Activated CD8-positive, alpha-beta memory T cell treated with anti-CD3 and anti-CD28 coated beads, Interleukin-2, amount 50 U/mL, for 24 hours (primary cell): Measurements from ENCODE around the gene MAML3.

Source experiments
- DNase-seq: peaks from one replicate; pipeline ENCODE4 v3.0.0-alpha.2; 2020; ENCODE audit errors: extremely low read depth

Gene MAML3

DNA sequence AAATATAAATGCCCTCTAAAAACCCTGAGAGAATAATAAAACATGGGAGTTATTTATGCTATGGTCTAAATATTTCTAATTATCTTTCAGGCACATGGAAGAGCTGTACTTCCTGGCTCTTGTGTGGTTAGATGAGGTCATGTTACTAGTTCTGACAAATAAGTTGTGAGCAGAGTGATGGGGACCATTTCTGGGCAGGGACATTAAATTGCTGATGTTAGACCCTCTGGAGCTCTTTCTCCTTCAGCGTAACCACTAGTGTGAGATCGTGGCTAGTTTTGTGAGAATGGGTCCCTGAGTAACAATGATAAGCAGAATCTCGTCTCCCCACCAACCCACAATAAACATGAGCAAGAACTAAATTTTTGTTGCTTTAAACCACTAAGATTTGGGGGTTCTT, 108.0 kb downstream of the MAML3 start:
- no peak for DNase-seq

DNA sequence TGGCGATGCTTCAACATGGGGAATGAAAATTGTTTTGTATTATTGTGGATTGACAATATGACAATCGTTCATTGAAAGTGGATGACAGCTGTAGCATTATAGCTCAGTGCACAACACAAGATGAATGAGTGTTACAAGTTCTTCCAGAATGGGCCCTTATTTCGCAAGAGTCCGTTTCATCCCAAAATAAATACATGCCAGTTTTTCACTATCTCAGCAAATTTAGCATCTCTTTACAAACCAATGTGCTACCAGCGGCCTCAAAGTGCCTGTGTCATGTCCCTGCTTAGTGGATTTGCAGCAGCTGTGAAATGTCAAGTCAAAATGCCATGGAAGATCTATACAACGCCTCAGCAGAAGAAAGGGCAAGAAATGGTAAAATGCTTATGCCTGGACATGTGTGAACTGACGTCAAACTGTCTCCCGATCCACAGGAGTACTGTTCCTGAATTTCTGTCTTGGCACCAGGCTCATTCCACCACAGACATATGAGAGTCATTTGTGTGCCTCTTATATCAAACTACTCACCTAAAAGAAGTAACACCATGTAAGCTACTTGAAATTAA, 109.6 kb downstream of the MAML3 start:
- no peak for DNase-seq

DNA sequence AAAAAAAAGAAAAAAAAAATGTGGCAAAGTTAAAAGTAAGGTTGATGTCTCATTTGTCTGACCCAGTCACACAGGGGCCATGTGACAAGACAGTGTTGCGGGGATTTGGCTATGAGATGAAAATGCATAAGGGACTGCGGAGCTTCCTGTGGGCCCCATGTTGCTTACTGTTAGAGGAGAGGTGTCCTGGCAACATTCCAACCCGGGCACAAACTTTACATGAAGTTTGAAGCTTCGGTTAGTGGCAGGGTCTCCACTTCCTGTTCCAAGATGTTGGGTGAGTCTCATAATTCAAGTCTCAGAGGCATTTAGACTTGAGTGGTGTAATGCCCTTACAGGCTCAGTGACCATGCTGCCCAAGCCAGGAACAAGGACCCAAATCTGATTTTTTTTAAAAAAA, 111.3 kb downstream of the MAML3 start:
- no peak for DNase-seq

DNA sequence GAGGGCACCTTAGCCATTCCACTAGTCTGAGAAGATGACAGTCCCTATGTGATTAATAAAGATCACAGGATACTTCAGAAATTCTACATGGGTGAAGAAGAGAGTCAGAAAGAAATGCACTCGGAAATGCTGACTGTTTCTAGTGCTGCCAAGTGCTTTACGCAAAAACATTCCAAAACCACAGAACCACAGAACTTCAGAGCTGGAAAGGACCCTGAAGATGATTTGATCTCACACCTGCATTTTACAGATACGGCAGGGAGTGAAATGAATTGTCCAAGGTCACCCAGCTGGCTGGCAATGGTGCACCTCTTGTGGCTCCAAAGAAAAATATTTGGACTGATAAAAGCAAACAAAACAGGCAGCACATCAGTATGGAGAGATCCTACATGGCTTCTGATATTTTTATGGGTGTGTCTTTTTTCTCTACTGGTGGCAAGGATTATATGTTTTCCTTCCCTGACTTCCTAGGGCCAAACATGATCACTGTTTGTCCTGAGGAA, 115.9 kb downstream of the MAML3 start:
- DNase-seq: no peak

DNA sequence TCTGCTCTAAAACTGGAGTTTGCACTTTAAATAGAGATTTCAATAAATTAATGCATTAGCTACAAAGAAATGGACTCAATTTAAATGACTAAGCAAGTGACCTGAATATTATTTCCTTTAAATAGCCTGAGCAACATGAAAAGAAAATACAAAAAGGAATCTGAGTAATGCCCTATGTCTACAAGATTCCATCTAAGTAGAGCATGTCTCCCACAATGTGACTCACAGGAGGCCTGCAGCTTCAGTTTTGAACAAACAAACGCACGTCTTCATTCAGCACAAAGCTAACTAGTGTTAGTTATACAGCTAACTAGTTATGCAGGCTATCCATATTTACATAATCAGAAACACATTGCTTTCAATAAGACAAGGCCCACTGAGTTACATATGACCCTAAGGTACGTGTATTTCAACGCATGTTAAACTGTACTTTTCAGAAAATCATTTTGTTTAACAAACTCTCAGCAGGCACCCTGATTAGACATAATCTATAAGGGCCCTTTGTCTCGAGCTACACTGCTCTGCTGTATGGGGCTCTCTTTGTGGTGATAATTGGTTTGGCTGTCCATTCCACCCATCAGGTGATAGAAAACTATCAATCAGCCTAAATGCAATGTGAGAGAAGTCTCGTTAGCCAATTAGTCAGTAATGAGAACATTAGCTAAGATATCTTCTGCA, 116.5 kb downstream of the MAML3 start:
- DNase-seq: no peak

DNA sequence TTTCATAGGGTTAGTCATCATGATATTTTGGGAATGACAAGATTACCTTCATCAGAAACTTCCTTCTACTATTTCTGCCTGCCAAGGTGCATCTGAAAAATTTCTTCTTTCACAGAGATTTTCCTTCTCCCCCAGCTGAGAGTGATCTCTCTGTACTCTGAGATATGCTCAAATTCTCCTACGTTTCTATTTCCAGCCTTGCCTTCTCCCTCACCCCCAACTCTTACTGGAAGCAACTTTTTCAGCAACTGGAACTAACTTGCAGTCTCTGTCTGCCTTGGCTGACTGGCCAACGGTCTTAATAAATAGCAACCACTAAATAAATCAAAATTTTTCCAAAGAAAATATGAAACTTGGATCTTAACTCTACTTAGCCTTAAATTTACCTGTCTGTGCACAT, 122.3 kb downstream of the MAML3 start:
- no peak for DNase-seq

DNA sequence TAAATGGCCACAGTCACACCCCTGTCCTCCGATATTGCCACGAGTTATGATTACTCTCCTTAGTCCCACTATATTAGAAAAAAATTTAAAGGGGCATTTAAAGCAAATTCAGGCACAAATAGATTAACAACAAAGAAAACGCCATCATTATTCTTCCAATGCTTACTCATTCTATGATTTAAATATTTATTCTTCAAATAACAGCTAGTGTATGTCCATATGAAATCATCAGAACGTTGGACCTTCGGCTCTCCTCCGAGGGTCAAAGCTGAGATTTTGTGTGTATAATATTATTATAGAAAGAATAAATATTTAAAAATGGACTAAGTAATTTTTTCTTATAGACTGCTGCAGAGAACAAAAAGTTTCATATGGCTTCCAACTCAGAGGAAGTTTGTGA, 122.9 kb downstream of the MAML3 start:
- no peak for DNase-seq

DNA sequence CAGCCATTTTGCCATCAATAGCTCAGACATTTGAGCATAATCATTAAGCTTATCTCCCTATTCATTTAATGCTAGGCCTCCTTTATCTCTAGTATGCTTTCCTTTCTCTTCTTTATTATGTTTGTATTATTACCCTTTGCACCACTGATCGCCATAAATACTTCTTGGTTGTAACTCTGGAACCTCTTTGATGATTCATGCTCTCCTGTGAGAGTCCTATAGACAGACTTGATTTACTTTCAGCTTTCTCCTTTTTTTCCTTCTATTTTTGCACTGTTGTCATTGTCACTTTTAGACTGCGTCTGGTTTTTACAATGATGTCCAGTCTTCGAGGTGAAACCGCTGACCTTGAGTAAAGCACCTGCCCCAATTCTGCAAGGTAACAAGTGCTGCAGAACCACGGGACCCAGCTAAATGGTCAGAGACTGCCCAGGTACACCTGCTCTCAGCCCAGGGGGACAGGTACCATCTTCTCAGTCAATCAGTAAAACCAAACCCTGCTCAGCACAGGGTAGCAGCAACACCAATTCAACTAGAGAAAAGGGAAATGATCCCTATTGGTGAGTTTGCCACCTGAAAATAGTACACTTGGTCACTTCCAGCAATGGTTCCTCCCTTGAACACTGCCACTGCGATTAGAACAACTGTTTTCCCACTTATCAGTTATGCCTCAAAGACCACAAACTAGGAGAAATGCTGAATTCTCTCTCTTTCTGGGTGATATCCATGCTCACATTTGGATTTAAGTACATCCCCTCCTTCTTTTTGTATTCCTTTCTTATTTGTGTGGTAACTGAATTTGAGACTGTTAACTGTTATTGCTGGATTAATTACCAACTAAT, 125.1 kb downstream of the MAML3 start:
- no peak for DNase-seq

DNA sequence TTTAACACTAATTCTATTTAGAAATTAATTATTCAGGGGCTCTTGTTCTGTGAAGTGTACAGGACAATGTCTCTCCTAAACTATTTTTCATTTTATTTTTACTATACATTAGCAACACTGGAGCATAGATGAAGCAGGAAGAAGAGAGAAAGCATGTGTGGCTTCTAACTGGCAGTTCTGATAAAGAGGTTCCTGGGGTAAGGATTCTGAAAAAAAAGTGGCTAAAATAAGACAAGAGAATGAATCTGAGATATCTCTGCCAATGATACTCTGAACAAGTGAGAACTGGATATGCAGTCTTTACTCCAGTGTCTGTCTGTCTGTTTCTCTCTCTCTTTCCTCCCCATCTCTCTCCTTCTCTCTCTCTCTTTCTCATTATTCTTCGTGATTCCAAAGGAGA, 125.9 kb downstream of the MAML3 start:
- DNase-seq: no peak

DNA sequence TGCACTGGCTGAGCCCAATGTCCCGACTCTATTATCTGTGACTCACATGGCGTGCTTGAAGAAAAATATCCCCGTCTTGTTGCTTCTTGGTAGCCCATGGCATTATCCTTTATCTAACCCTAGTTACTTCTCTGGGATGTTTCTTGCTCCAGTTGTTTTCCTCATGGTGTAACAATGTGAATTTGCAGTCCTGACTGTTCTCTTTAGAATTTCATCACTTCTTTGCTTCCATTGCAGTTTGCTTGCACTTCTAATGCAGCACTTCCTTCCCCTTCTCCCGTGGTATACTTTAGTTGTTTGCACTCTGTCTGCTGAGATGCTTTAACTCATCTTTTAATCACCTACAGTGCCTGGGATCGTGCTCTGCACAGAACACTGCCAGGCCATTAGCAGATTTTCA, 126.9 kb downstream of the MAML3 start:
- no peak for DNase-seq

DNA sequence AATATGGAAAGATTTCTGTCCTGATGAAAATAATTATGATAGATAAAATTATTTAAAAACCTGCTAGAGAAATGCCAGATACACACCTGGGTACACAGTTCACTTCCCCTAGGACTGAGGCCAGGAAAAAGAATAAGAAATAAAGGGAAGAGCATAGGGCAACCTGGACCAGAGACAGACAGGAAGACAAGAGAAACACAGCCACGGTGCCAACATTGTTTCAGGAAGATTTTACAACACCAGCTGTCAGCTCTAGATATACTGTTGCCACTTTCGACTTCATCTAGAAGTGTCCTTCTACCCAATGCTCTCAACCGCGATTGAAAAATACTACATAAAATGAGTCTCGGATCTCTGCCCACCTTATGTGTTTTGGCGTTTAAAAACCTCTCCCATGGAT, 128.5 kb downstream of the MAML3 start:
- DNase-seq: no peak

DNA sequence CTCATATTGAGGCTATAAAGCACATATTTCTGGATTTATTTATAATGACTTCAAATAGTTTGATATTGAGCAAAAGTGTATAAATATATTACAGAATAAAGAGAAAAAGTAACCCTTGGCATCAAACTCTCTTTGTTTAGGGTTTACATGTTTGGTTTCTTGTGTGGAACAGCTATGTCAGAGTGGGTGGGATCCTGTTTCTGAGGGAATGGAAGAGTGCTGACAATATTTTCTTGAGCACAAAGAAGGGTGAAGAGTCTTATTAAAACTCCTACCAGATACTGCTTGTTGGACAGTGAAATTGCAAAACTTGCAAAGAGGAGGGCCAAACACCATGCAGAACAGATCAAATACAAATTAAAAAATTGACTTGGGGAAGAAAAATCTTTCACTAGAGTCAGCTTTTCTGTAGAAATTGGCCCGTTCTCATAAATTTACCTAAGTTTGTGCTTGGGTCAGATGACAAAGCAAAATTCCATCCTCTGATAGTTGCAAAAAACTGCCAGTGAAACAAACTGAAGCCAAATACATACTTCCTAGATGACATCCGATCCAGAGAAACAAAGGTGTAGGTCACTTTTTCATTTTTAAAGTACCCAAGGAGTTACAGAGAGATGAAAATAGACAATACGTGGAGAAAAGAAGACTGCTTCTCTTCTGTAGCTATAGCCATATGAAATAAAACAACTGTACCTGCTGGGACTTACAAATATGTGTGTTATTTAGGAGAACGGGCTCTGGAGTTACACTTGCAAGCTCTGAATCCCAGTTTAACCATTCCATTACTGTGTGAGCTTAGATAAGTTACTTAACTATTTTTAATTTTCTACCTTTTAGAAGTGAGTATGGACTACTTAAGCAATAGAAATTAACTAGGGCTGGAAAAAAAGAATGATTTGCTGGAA, 133.3 kb downstream of the MAML3 start:
- no peak for DNase-seq

DNA sequence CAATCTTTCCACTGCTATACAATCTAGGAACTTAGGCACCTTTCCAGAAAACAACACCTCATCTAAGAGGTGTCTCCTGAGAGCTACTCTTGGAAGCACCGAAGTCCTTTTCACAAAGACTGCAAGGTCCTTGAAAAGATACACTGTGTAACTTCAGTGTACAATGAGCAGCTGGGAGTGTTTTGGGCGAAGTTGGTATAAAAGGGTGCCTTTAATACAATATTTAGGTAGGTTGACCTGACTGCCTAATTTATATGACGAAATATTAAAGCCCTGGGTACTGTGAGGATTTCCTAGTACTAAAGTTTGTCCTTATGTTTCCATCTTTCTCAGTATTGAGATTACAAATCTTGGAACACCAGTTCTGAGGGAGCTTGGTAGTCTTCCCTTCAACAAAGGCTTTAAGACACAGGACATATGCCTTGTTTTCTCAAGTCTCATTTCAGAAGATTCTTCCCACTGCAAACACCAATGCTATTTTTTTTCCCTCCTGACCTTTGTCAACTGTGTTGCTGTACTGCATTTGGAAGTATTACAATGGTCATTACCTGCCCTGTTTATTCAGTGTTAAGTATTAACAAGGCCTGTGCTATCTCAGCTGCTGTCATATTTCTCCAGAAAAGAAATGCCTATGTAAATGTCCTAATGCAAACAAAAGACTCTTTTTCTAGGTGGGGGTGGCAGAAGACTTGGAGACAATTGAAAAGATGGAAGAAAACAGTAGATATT, 134.2 kb downstream of the MAML3 start:
- no peak for DNase-seq

DNA sequence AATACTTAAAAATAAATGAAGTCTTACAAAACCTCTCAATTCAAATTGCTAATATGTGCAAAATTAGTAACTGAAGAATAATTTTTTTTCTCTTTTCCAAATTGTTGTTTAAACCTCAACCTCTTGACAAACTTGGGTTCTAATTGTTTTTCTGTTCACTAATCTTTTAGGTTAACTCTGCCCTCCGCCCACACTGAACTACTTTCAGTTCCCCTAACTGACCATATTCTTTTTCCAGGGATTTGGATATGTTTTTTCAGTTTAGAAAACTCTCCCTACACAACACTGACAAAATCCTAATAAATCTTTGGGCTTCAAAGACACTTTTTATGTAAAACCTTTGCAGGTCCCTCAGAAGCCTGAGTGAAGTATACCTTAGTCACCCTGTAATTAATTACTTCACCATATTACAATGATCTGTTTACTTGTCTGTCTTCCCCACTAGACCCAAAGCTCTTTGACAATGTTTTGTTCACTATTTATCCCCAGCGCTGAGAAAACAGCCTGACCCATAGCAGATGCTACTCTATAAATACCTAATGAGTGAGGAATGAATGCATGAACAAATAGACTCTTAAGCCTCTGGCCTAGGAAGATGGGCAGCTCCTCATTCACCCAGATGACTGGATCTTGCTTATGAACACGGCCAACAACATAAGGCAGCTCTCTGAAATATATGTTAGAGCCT, 134.9 kb downstream of the MAML3 start:
- DNase-seq: no peak

DNA sequence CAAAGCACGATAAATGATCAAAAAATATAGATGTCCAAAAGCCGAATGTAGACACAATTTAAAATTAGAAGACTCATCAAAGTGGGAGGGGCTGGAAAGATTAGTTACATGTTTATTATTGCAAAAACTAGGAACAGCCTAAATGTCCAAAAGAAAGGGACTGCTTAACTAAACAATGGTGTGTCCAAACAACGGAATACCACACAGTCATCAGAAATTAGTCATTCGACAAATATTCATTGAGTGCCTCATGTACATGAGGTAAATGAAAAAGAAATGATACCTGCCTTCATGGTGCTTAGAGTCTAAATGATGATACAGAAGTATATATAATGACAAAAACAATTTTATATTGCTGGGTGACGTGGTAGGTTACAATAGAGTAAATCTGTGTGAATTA, 139.7 kb downstream of the MAML3 start:
- no peak for DNase-seq

DNA sequence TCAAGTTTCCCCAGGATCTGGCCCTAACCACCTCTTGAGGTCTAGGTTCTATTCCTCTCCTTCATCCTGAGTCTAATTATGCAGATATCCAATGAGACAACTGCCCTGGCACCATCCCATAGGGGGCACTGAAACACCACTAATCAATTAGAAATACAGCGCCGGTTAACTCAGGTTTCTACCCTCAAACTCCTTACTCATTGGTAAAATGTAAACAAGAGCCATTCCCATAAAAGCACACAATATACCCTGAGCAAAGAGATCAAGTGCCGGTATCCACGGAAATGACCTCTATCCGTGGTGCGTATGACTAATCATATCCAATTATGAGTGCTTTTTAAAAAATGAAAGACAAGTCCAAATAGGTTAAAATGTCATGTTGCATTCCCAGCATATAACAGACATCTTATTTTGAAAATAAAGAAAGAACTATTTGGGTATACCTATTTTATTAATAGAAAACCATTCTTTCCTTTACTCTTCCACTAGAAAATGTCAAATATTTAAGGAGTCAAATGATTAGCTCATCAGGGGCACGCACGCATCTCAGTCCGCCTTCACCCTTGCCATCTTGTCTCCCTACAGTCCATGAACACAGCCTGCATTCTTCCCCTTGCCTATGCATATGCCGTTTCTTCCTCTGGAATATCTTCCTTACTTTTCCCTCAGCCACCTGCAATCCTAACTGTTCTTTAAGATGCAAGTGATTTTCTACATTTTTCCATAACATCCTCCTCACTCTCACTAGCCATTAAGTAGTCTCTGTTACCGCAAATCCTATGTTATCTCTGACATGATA, 141.1 kb downstream of the MAML3 start:
- peak; percentile 20 for DNase-seq

DNA sequence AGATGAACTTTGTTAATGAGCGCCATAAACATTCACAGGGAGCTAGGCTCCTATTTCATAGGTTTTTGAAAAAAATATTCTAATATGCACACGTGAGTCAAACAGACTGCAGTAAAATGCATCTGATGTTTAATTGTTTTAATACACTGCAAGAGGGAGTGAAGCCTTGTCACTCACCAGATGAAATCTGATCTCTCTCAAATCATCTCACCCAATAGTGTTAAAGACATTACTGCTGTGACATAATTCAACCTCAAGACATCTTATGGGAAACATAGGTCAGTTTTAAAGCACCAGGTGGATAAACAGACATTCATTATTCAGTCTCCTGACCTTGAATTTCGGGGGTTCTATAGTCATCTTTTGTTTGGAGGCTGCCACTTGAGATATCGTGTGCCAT, 148.3 kb downstream of the MAML3 start:
- DNase-seq: no peak

DNA sequence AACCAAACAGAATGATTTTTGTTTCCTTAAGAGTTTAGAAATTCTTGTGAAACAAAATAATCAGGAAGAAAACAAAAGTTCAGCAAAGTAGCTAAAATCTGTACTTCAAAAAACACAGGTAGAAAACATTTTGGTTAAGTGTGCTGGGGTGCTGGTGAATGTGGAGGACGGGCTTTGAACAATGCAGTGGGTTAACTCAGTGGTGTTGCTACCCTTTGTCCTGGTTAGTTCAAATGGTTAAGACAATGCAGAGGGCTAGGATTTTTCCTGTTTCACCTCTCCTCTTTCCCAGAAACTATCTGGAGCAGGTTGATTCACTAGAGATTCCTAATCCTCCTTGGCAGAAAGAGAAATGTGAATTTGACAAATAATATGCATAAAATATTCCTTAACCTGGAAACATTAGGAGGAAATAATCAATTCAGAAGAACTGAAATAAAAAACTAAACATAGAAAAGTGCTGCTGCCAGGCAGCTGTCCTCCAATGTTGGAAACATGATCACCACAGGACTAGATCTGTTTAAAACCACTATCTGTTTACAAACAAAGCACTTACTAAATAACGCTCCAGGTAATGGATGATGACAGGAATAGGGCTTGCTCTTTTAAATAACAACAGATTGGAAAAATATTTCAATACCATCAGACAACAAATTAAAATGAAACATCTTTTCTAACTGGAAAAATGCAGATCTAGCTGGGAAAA, 148.9 kb downstream of the MAML3 start:
- no peak for DNase-seq

DNA sequence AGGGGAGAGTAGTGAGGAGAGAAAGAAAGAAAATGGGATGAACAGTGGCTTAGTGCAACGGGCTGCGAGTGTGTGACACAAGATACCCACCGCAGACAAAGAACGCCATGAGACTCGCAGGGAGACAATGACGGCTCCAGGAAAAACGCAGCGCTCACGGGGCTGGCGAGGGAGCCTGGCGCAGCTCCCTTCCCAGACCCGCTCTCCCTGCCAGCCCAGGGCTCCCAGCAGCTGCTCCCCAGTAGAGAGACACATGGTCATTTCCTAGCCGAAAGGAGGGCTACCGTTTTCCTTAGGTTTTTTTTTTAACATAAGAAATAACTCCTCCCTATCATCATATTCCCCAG, 149.5 kb downstream of the MAML3 start:
- DNase-seq: no peak
